ENCODE measurements around the gene SMURF1.

The SMURF1 gene

DNA sequence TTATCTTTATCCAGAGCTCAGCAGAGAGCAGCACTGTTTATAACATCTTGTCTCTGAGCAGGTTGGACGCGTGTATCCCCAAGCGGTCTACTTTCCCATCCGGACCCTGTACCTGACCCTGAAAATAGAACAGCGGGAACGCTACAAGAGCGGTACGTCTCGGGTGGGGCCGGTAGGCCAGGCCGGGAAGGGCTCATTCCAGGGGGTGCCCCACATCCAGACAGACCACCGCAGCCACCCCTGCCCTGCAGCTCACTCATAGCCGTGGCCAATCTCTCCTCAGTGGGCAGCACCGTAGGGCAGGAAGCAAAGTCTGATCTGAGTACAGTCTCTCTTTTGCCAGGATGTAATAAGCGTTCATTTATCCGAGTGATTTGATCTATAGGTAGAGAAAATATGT lies 151.8 kb downstream of the SMURF1 start:
- H3K27ac ChIP-seq: no peak overlapping the region
- TF ChIP-seq CTCF (IDR thresholded peaks at IDR 0.05) (no peak), ZFX (IDR thresholded peaks at IDR 0.05; ENCODE audit: borderline replicate concordance) (no peak)

DNA sequence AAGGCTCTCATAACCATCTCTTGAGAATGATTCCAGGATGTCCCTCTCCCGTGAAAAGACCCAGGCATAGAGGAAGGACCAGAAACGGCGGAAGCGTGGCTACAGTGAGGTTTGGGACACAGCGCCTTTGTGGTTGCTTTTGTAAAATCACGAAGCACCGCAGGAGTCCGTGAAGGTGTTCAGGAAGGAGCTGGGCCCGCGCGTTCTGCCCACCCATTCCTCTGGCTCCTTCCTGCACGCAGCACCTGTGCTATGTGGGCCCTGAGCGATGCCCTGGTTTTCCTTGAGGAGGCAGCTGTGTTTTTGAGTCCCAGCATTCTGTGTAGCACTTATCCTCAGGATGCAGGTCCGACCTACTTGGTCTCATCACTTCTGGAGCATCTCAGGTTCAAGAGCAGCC lies 152.8 kb downstream of the SMURF1 start:
- H3K27ac ChIP-seq: no peak overlapping the region
- TF ChIP-seq CTCF (IDR thresholded peaks at IDR 0.05) (no peak), ZFX (IDR thresholded peaks at IDR 0.05; ENCODE audit: borderline replicate concordance) (no peak)

DNA sequence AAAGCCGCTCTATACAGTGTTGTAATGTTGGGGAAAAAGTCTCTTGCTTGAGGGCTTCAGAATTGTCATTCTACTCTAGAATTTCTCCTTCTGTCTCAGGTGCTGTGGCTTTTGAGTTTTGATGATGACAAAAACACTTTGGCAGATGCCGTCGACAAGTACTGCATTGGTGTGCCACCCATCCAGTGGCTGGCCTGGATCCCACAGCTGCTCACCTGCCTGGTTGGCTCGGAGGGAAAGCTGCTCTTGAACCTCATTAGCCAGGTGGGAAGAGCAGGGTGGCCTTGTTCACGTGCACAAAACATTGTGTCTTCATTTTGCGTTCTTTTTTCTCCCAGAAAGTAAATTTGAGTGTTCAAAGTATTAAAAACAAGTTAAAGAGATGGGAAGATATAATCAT lies 153.6 kb downstream of the SMURF1 start:
- TF ChIP-seq CTCF (IDR thresholded peaks at IDR 0.05) (no peak), ZFX (IDR thresholded peaks at IDR 0.05; ENCODE audit: borderline replicate concordance) (no peak)

DNA sequence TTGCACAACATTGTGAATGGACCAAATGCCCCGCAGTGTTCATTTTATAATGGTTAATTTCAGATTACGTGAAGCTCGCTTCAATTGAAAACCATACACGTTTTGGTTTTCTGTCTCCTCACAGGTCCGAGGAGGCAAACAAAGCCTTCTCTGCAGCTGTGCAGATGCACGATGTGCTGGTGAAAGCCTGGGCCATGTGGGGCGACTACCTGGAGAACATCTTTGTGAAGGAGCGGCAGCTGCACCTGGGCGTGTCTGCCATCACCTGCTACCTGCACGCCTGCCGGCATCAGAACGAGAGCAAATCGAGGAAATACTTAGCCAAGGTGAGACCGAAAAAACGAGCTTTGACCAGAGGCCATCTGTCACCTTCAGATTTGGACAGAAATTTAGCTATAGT lies 155.3 kb downstream of the SMURF1 start:
- H3K27ac ChIP-seq: no peak overlapping the region
- TF ChIP-seq ZFX (IDR thresholded peaks at IDR 0.05; ENCODE audit: borderline replicate concordance) (no peak), CTCF (IDR thresholded peaks at IDR 0.05) (no peak)

More for the DNA sequence above, 153.6 kb downstream of the SMURF1 start:
- H3K27ac ChIP-seq: no peak overlapping the region

DNA sequence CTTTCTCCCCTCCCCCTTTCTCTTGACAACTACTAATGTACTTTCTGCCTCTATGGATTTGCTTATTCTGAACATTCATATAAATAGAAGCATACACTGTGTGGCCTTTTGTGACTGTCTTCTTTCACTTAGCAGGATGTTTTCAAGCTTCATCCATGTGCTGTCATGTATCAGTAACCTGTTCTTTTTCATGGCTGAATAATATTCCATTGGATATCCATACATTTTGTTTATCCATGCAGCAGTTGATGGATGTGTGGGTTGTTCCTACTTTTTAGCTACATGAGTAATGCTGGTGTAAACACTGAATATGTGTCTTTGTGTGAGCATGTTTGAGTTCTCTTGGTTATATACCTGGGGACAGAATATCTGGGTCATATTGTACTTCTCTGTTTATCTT lies 158.0 kb downstream of the SMURF1 start:
- H3K27ac ChIP-seq: no peak overlapping the region

DNA sequence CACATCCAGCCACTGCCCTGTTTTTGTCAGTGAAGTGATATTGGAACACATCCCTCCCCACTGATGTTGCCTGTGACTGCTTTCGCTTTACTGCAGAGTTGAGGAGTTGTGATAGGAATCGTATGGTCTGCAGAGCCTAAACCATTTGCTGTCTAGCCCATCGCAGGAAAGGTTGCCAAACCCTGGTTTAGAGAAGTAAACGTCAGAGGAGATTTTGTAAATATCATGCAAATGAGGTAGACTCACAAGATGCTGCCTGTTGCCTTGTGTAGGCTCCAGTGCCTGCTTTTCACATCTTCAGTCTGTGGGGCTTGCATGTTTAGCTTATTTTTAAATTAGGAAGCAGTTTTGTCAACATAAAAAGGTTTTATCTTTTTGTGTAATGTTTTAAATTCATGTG lies 158.5 kb downstream of the SMURF1 start:
- TF ChIP-seq ZFX (IDR thresholded peaks at IDR 0.05; ENCODE audit: borderline replicate concordance): no peak
- TF ChIP-seq CTCF (IDR thresholded peaks at IDR 0.05): no peak
- no peak overlapping the region for H3K27ac ChIP-seq

More for the DNA sequence above, 158.0 kb downstream of the SMURF1 start:
- TF ChIP-seq ZFX (IDR thresholded peaks at IDR 0.05; ENCODE audit: borderline replicate concordance) (no peak), CTCF (IDR thresholded peaks at IDR 0.05) (no peak)

DNA sequence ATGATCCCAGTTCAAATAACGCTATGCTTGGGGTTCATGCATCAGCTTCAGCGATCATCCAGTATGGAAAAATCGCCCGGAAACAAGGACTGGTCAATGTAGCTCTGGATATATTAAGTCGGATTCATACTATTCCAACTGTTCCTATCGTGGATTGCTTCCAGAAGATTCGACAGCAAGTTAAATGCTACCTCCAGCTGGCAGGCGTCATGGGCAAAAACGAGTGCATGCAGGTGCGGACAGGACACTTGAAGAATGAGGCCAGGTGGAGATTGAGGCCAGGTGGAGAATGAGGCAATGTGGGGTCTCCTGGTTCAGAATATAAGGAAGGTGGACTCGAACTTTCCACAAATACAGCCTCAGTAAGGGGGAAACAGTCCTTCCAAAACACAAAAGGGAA lies 159.8 kb downstream of the SMURF1 start:
- H3K27ac ChIP-seq: no peak overlapping the region
- TF ChIP-seq CTCF (IDR thresholded peaks at IDR 0.05): no peak
- no peak for TF ChIP-seq ZFX (IDR thresholded peaks at IDR 0.05; ENCODE audit: borderline replicate concordance)
